H1 (cell line): ENCODE measurements around the gene KDM8. TPM values are rescaled to one million over a fixed set of nuclear protein-coding genes. Genes with fewer than 3 reads are reported as not detected.

Experiments used
- CTCF ChIA-PET: fragments of 300-600 bp; sonication (Branson Sonifier 250); formaldehyde crosslinking; loops from one replicate; lab custom pipeline; 2021; ENCODE audit not compliant: partially characterized antibody; lab: Charles Lee
- POLR2A ChIA-PET: fragments of 300-600 bp; sonication (Branson Sonifier 250); formaldehyde crosslinking; loops from one replicate; lab custom pipeline; 2021; ENCODE audit warnings: inconsistent platforms; ENCODE audit not compliant: partially characterized antibody; lab: Charles Lee
- DNase-seq, 2 experiments: peaks; one replicate each; pipeline versions ENCODE4 v3.0.0 to v3.0.0-alpha.2; 2010 to 2022; ENCODE audit warnings: low spot score in 2 of 2, low read depth in 1 of 2, mixed read lengths in 1 of 2
- FAIRE-seq: peaks from 2 replicates; lab custom pipeline; 2011; peaks lifted over from hg19 to GRCh38; lab: Jason Lieb, UNC
- H2AFZ ChIP-seq: 2 replicates; pipeline ENCODE4 v1.8.1; 2012; ENCODE audit warnings: low read length, inconsistent platforms
- H2AK5ac ChIP-seq: 2 replicates; pipeline ENCODE4 v1.6.1; 2013; ENCODE audit warnings: low read depth, low read length
- H2BK120ac ChIP-seq: replicated peaks from 2 replicates; pipeline ENCODE3; 2013; ENCODE audit warnings: low read depth, low read length, inconsistent platforms
- H2BK12ac ChIP-seq: 2 replicates; pipeline ENCODE4 v1.6.1; 2013; ENCODE audit warnings: low read depth, low read length
- H2BK15ac ChIP-seq: 2 replicates; pipeline ENCODE4 v1.6.1; 2013; ENCODE audit warnings: low read length
- H2BK20ac ChIP-seq: 2 replicates; pipeline ENCODE4 v1.6.1; 2013; ENCODE audit warnings: low read length
- H2BK5ac ChIP-seq: 2 replicates; pipeline ENCODE4 v1.6.1; 2013; ENCODE audit warnings: low read depth, low read length
- H3K14ac ChIP-seq: 2 replicates; pipeline ENCODE4 v1.6.1; 2013; ENCODE audit warnings: inconsistent platforms; ENCODE audit not compliant: insufficient read length
- H3K18ac ChIP-seq: 2 replicates; pipeline ENCODE4 v1.6.1; 2013; ENCODE audit warnings: low read length; ENCODE audit errors: extremely low read depth
- H3K23ac ChIP-seq: 2 replicates; pipeline ENCODE4 v1.6.1; 2013; ENCODE audit warnings: inconsistent platforms; ENCODE audit not compliant: insufficient read length
- H3K23me2 ChIP-seq: 2 replicates; pipeline ENCODE4 v1.6.1; 2013; ENCODE audit warnings: low read depth, low read length
- H3K27ac ChIP-seq: 2 replicates; pipeline ENCODE4 v1.6.1; 2011; ENCODE audit warnings: low read depth, low read length, inconsistent platforms
- H3K27me3 ChIP-seq, 4 experiments: replicated peaks in 1 of 4; 1 replicate in 1 of 4; 2 replicates in 3 of 4; pipeline versions ENCODE4 v1.6.1 to v1.8.1; 2011 to 2013; ENCODE audit warnings: low read length in 3 of 4, mild to moderate bottlenecking in 3 of 4, inconsistent platforms in 2 of 4, mixed read lengths in 2 of 4, moderate library complexity in 1 of 4; ENCODE audit not compliant: control insufficient read depth in 3 of 4, insufficient read depth in 3 of 4; ENCODE audit errors: extremely low read depth in 1 of 4
- H3K36me3 ChIP-seq, 4 experiments: 2 replicates each; pipeline versions ENCODE4 v1.6.1 to v1.8.1; 2011 to 2013; ENCODE audit warnings: mild to moderate bottlenecking in 4 of 4, low read length in 3 of 4, moderate library complexity in 2 of 4, control low read depth in 1 of 4, inconsistent platforms in 1 of 4; ENCODE audit not compliant: insufficient read depth in 4 of 4, control insufficient read depth in 2 of 4
- H3K4ac ChIP-seq: replicated peaks from 2 replicates; pipeline ENCODE3; 2013; ENCODE audit warnings: low read length, low read depth, mixed read lengths, inconsistent platforms; ENCODE audit not compliant: insufficient read length
- H3K4me1 ChIP-seq, 4 experiments: replicated peaks in 1 of 4; 1 replicate in 1 of 4; 2 replicates in 3 of 4; pipeline versions ENCODE4 v1.6.1 to v1.8.1; 2011 to 2013; ENCODE audit warnings: low read length in 3 of 4, inconsistent platforms in 2 of 4, mixed read lengths in 1 of 4; ENCODE audit not compliant: insufficient read depth in 4 of 4, control insufficient read depth in 3 of 4
- H3K4me2 ChIP-seq, 2 experiments: 2 replicates each; pipeline versions ENCODE4 v1.6.1 to v1.8.1; 2011 to 2013; ENCODE audit warnings: low read depth in 2 of 2, low read length in 2 of 2, control low read depth in 1 of 2, inconsistent platforms in 1 of 2, mild to moderate bottlenecking in 1 of 2; ENCODE audit not compliant: insufficient read depth in 1 of 2
- H3K4me3 ChIP-seq, 4 experiments: fragments of 200-600, 300-600 bp in 1 of 4; sonication (generic), shearing (Covaris generic), sonication (Bioruptor Twin) in 1 of 4; 2 replicates each; pipeline versions ENCODE4 v1.5.1 to v1.8.1; 2011 to 2016; ENCODE audit warnings: low read length in 4 of 4, low read depth in 3 of 4, control low read depth in 2 of 4, inconsistent platforms in 2 of 4, mild to moderate bottlenecking in 2 of 4, mixed read lengths in 1 of 4, moderate library complexity in 1 of 4; ENCODE audit not compliant: insufficient read depth in 2 of 4; ENCODE audit errors: extremely low read depth in 1 of 4
- H3K56ac ChIP-seq: replicated peaks from 2 replicates; pipeline ENCODE3; 2013; ENCODE audit warnings: low read depth, mild to moderate bottlenecking, mixed read lengths, low read length, inconsistent platforms; ENCODE audit not compliant: insufficient read length
- H3K79me1 ChIP-seq: 2 replicates; pipeline ENCODE4 v1.6.1; 2013; ENCODE audit warnings: low read depth, low read length, control low read depth
- H3K79me2 ChIP-seq, 2 experiments: 2 replicates each; pipeline versions ENCODE4 v1.6.1 to v1.8.1; 2012 to 2013; ENCODE audit warnings: low read length in 2 of 2, mild to moderate bottlenecking in 2 of 2, inconsistent platforms in 1 of 2; ENCODE audit not compliant: insufficient read depth in 2 of 2, control insufficient read depth in 1 of 2
- H3K9ac ChIP-seq, 4 experiments: replicated peaks in 1 of 4; 1 replicate in 1 of 4; 2 replicates in 3 of 4; pipeline versions ENCODE4 v1.6.1 to v1.8.1; 2011 to 2013; ENCODE audit warnings: low read depth in 3 of 4, low read length in 3 of 4, control low read depth in 2 of 4, mild to moderate bottlenecking in 2 of 4, moderate library complexity in 2 of 4, inconsistent platforms in 1 of 4; ENCODE audit errors: extremely low read depth in 1 of 4
- H3K9me3 ChIP-seq, 2 experiments: 2 replicates each; pipeline versions ENCODE4 v1.6.1 to v1.8.1; 2012 to 2013; ENCODE audit warnings: mild to moderate bottlenecking in 2 of 2, moderate library complexity in 2 of 2, control low read depth in 1 of 2, inconsistent platforms in 1 of 2, low read depth in 1 of 2, low read length in 1 of 2, mixed read lengths in 1 of 2; ENCODE audit not compliant: insufficient read depth in 2 of 2
- H4K20me1 ChIP-seq, 2 experiments: replicated peaks in 1 of 2; 2 replicates each; pipeline versions ENCODE3 to v1.8.1; 2011 to 2013; ENCODE audit warnings: inconsistent platforms in 2 of 2, low read length in 2 of 2, mild to moderate bottlenecking in 1 of 2; ENCODE audit not compliant: insufficient read depth in 2 of 2, control insufficient read depth in 1 of 2
- H4K5ac ChIP-seq: 2 replicates; pipeline ENCODE4 v1.6.1; 2013; ENCODE audit warnings: low read length, low read depth, mixed read lengths, inconsistent platforms; ENCODE audit not compliant: insufficient read length
- H4K8ac ChIP-seq: 2 replicates; pipeline ENCODE4 v1.8.0; 2013; ENCODE audit warnings: mild to moderate bottlenecking, moderate library complexity, low read length, inconsistent platforms; ENCODE audit not compliant: insufficient read depth; ENCODE audit errors: extremely low read depth
- H4K91ac ChIP-seq: replicated peaks from 2 replicates; pipeline ENCODE3; 2013; ENCODE audit warnings: low read length, mixed read lengths, inconsistent platforms; ENCODE audit not compliant: insufficient read length
- PHF8 ChIP-seq: fragments of 200-600 bp; sonication (generic); conservative IDR thresholded peaks from 2 replicates; pipeline ENCODE4 v1.7.1; 2012; ENCODE audit warnings: low read depth, mild to moderate bottlenecking, inconsistent platforms, low read length, moderate library complexity
- WGBS, 2 experiments: shearing (Covaris generic) in 1 of 2; methylation state at CpG; one replicate each; pipeline versions ENCODE4 v1.1.6 to v1.1.7; 2013 to 2015; ENCODE audit warnings: low lambda C conversion rate in 2 of 2, mixed read lengths in 2 of 2, inconsistent platforms in 1 of 2, low coverage in 1 of 2, missing lambda C conversion rate in 1 of 2; ENCODE audit not compliant: insufficient replicate concordance in 2 of 2, insufficient coverage in 1 of 2, insufficient read length in 1 of 2; ENCODE audit errors: extremely low coverage in 1 of 2, missing lambda C conversion rate in 1 of 2; 5-methylcytosine and 5-hydroxymethylcytosine counted together
- polyA plus RNA-seq, 7 experiments: library from polyadenylated mRNA; depleted of rRNA in 3 of 7; stranded (reverse) in 5 of 7; unstranded in 2 of 7; fragments of >200 nt in 5 of 7; fragments of 200-250 nt in 2 of 7; gene quantifications; 1 replicate in 5 of 7; 2 replicates in 1 of 7; 4 replicates in 1 of 7; pipeline versions ENCODE4 v1.2.1 to v1.2.3, GENCODE V29; 2011 to 2013; ENCODE audit warnings: missing spikeins in 2 of 7, mixed read lengths in 2 of 7
- total RNA-seq: library from RNA; stranded (reverse); fragmentation: NEBNext Ultra II Directional; extraction: Animal tissue kit (Norgen Biotek cat#: 25700); gene quantifications from 2 replicates; pipeline ENCODE4 v1.2.1, GENCODE V29; 2021
- TF ChIP-seq, protein P1 (sequence below): IDR thresholded peaks from 2 replicates; pipeline ENCODE4 v1.6.1; 2012; ENCODE audit warnings: inconsistent platforms

Gene KDM8
- total and polyA plus RNA-seq, 2 of the 8 experiments (the other 6 are each of a cell fraction or from before 2014, with no cell fraction given) = 10.3 to 12.8 TPM

DNA sequence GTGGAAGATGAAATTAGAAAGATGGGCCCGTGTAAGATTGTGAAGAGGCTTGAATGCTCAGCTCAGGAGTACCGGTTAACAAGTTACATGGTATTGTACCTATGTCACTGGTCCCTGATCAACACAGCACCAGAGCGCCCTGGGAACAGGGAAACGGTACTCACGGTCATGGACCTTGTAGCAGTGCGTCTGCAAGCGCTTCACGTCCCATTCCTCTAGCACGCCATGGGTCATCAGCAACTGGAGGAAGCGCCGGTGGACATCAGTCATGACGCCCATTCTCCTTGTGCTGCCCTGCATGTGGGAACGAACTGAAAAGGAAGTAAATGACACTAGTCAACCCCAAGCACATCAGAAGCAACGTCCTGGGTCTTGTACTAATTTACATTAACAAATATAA lies 53.9 kb downstream of the KDM8 start:
- no peak overlapping the region for H2AFZ ChIP-seq
- no peaks in the 10 kb centered on the region for H4K20me1 ChIP-seq
- no peak for DNase-seq
- no peaks in the 10 kb centered on the region; a peak in 1 of 8 replicates for H3K36me3 ChIP-seq
- H3K27ac ChIP-seq = no peak overlapping the region
- no peaks in the 10 kb centered on the region for H3K27me3 ChIP-seq
- H3K79me2 ChIP-seq = no peaks in the 10 kb centered on the region
- no peak overlapping the region for H3K18ac ChIP-seq
- TF ChIP-seq, protein P1, sequence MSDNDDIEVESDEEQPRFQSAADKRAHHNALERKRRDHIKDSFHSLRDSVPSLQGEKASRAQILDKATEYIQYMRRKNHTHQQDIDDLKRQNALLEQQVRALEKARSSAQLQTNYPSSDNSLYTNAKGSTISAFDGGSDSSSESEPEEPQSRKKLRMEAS = no peak
- no peak for TF ChIP-seq PHF8
- no peak overlapping the region for H2BK15ac ChIP-seq
- H3K4me1 ChIP-seq = peaks cover 0 to 6% (median 3%) of the 10 kb centered on the region in 4 experiments; a peak in 3 of 7 replicates
- FAIRE-seq = no peak
- no peak overlapping the region for H3K4ac ChIP-seq
- no peaks in the 10 kb centered on the region for H3K9me3 ChIP-seq
- H3K23me2 ChIP-seq = no peaks in the 10 kb centered on the region
- H3K56ac ChIP-seq = no peak overlapping the region
- H2AK5ac ChIP-seq = no peak overlapping the region
- no peak overlapping the region for H4K8ac ChIP-seq
- no peak overlapping the region for H2BK5ac ChIP-seq
- no peak overlapping the region for H2BK20ac ChIP-seq
- H3K9ac ChIP-seq = no peak overlapping the region
- no peak overlapping the region for H4K5ac ChIP-seq
- no peak overlapping the region for H3K4me3 ChIP-seq
- H4K91ac ChIP-seq = no peak overlapping the region
- POLR2A ChIA-PET = no interaction called here
- CTCF ChIA-PET = interaction anchor here (0.9 kb wide), 1 partner anchor 106 kb away, joined by 4 read pairs; no protein-coding TSS in a partner anchor
- H3K79me1 ChIP-seq = peaks cover 3% of the 10 kb centered on the region; the same call in 1 of the 2 replicates
- WGBS, 2 experiments = 87% methylated on average over 14 of the region's 14 CpGs; no CpG with 5 or more reads in 1 of the 2 experiments
- H3K4me2 ChIP-seq = no peak overlapping the region
- H2BK120ac ChIP-seq = no peak overlapping the region
- H2BK12ac ChIP-seq = no peak overlapping the region
- no peak overlapping the region for H3K14ac ChIP-seq
- no peak overlapping the region for H3K23ac ChIP-seq
